ENCODE measurements around the gene TMEM255B. TPM values are rescaled to one million over a fixed set of nuclear protein-coding genes. Genes with fewer than 3 reads are reported as not detected.
"Not testable (repeated sequence)": the region's sequence is repeated elsewhere in the genome, so short reads cannot be mapped to it uniquely, and the experiment has no call there.

TMEM255B gene
- polyA plus RNA-seq, 4 donors: 2.9 to 9.4 (median 6.1) TPM

GRCh38 chr13:113785051-113786010 is 26.3 kb downstream of the TMEM255B start:
- DNase-seq (ENCODE audit: low read depth in 4 of 4, low spot score in 3 of 4): no peak

GRCh38 chr13:113786262-113786841 is 27.3 kb downstream of the TMEM255B start:
- DNase-seq (ENCODE audit: low read depth in 4 of 4, low spot score in 3 of 4): no peak

GRCh38 chr13:113787694-113788093 is 28.7 kb downstream of the TMEM255B start:
- no peak for DNase-seq (ENCODE audit: low read depth in 4 of 4, low spot score in 3 of 4)

GRCh38 chr13:113788413-113789135 is 29.5 kb downstream of the TMEM255B start:
- no peak for DNase-seq (ENCODE audit: low read depth in 4 of 4, low spot score in 3 of 4)

- DNase-seq (ENCODE audit: low read depth in 4 of 4, low spot score in 3 of 4): no peak
Observed at GRCh38 chr13:113789167-113789566, 30.1 kb downstream of the TMEM255B start.

GRCh38 chr13:113789931-113790330 is 30.9 kb downstream of the TMEM255B start:
- not testable (repeated sequence) for DNase-seq (ENCODE audit: low read depth in 4 of 4, low spot score in 3 of 4)

- no peak for DNase-seq (ENCODE audit: low read depth in 4 of 4, low spot score in 3 of 4)
Observed at GRCh38 chr13:113791226-113791625, 32.2 kb downstream of the TMEM255B start.

- DNase-seq (ENCODE audit: low read depth in 4 of 4, low spot score in 3 of 4): no peak
Observed at GRCh38 chr13:113791761-113792160, 32.7 kb downstream of the TMEM255B start.

- DNase-seq (ENCODE audit: low read depth in 4 of 4, low spot score in 3 of 4): no peak
Observed at GRCh38 chr13:113792236-113792770, 33.3 kb downstream of the TMEM255B start.

- no peak for DNase-seq (ENCODE audit: low read depth in 4 of 4, low spot score in 3 of 4)
Observed at GRCh38 chr13:113792886-113793717, 34.1 kb downstream of the TMEM255B start.

GRCh38 chr13:113793718-113794085 is 34.7 kb downstream of the TMEM255B start:
- no peak for DNase-seq (ENCODE audit: low read depth in 4 of 4, low spot score in 3 of 4)

GRCh38 chr13:113794086-113794485 is 35.1 kb downstream of the TMEM255B start:
- DNase-seq (ENCODE audit: low read depth in 4 of 4, low spot score in 3 of 4): no peak

GRCh38 chr13:113794764-113795173 is 35.7 kb downstream of the TMEM255B start:
- DNase-seq (ENCODE audit: low read depth in 4 of 4, low spot score in 3 of 4): no peak

GRCh38 chr13:113795362-113795761 is 36.3 kb downstream of the TMEM255B start:
- DNase-seq (ENCODE audit: low read depth in 4 of 4, low spot score in 3 of 4): not testable (repeated sequence)

- no peak for DNase-seq (ENCODE audit: low read depth in 4 of 4, low spot score in 3 of 4)
Observed at GRCh38 chr13:113796211-113796963, 37.4 kb downstream of the TMEM255B start.

- DNase-seq (ENCODE audit: low read depth in 4 of 4, low spot score in 3 of 4): no peak
Observed at GRCh38 chr13:113796964-113797676, 38.1 kb downstream of the TMEM255B start.

GRCh38 chr13:113798200-113798811 is 39.3 kb downstream of the TMEM255B start:
- no peak for DNase-seq (ENCODE audit: low read depth in 4 of 4, low spot score in 3 of 4)

- DNase-seq (ENCODE audit: low read depth in 4 of 4, low spot score in 3 of 4): no peak
Observed at GRCh38 chr13:113800576-113800926, 41.5 kb downstream of the TMEM255B start.
